ENCODE measurements around the gene COG1. TPM values are rescaled to one million over a fixed set of nuclear protein-coding genes. Genes with fewer than 3 reads are reported as not detected.

The COG1 gene
- total RNA-seq, 1 donor from 2014 or later, result 35.8 TPM

- Mint-ChIP-seq H3K27me3 (ENCODE audit: low read depth) (no peaks in the 10 kb centered on the region), H3K27ac (ENCODE audit: unreplicated experiment) (no peak overlapping the region), H3K4me1 (peaks cover 20% of the 10 kb centered on the region), H3K4me3 (no peak overlapping the region), H3K36me3 (ENCODE audit: low read depth) (no peaks in the 10 kb centered on the region), H3K9me3 (no peaks in the 10 kb centered on the region)
- DNase-seq (ENCODE audit: low read depth, low spot score), result no peak
- TF ChIP-seq CTCF (conservative IDR thresholded peaks at IDR 0.05), result no peak
Measured at GRCh38 chr17:73187203-73187769, 5.6 kb upstream of the COG1 start.

DNA sequence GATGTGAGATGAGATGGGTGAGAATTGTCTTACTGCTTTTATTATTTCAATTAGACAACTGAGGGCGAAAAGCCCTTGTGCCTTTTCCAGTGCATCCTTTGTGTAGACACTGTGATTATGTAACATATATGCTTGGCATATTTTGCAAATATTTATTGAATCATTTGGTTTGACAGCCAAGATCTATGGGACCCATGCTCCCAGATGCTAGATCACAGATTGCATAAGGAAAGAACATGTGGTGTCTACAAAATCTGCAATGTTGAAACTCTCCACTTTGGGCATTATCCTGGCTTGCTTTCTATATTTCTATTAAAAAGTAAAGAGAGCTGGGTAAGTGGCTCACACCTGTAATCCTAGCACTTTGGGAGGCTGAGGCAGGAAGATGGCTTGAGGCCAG is 4.8 kb upstream of the COG1 start:
- H3K4me1 Mint-ChIP-seq, result peaks cover 21% of the 10 kb centered on the region
- no peaks in the 10 kb centered on the region for H3K27me3 Mint-ChIP-seq (ENCODE audit: low read depth)
- H3K4me3 Mint-ChIP-seq, result no peak overlapping the region
- no peaks in the 10 kb centered on the region for H3K9me3 Mint-ChIP-seq
- no peak for TF ChIP-seq CTCF (conservative IDR thresholded peaks at IDR 0.05)
- no peak for DNase-seq (ENCODE audit: low read depth, low spot score)
- no peaks in the 10 kb centered on the region for H3K36me3 Mint-ChIP-seq (ENCODE audit: low read depth)
- H3K27ac Mint-ChIP-seq (ENCODE audit: unreplicated experiment), result no peak overlapping the region

DNA sequence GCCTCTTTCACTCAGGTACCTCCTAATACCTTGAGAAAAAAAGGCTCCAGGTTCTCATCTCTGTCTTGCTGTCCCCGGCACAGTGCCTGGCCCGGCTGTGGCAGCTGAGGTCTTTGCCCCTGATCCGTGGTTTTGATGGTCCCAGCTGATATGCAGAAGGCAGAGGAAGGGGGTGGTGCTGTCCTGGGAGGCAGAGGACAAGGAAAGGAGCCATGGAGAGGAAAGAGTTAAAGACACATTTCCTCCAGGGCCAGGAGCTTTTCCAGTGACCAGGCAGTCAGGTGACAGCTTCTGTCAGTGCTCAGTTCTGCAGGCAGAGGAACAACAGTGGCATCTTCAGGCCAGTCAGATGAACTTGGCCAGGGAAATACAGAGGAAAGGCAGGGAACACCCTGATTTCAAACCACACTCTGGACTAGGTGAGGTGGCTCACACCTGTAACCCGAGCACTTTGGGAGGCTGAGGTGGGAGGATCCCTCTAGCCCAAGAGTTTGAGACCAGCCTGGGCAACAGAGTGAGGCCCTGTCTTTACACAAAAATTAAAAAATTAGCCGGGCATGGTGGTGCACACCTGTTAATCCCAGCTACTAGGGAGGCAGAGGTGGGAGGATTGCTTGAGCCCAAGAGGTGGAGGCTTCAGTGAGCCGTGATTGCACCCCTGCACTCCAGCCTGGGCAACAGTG is 3.3 kb upstream of the COG1 start:
- peak overlapping the region; percentile 82 for H3K4me3 Mint-ChIP-seq

DNA sequence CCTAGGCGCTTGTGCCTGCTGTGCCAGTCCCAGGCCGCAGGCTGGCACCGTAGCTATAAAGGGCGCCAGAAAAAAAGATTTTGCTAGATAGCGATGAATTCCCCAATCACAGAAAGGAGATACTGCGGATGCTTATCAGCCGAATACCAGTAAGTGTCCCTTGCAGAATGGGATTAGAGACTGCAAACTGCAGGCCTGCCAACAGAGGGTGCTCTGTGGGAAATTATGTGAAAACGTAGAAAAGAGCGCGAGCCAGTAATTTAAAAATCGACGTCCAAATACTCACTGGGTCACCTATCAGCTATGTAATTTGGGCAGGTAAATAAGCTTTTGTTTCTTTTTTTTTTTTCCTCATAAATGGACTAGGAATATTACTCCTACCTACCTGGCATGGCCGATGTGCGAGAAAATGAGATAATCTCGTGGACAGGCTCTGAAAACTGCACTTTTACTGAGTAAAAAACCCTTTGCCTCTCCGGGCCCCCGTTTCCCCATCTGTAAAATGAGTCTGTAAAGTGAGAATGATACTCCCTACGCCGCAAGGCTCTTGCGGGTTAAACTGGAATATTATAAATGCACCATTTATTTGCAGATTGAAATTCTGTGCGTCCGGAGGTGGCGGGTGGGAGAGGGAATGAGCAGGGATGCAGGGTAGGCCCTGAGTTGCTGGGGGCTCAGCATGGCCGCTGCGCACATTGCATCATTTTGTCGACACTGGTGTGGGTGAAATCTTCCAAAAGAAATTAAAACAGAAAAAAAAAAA is 1.2 kb upstream of the COG1 start:
- peak; percentile 86 for TF ChIP-seq CTCF (conservative IDR thresholded peaks at IDR 0.05)
- Mint-ChIP-seq H3K27me3 (ENCODE audit: low read depth) (no peaks in the 10 kb centered on the region), H3K27ac (ENCODE audit: unreplicated experiment) (peak overlapping the region; percentile 12), H3K4me3 (peak overlapping the region; percentile 89), H3K36me3 (ENCODE audit: low read depth) (peaks cover 6% of the 10 kb centered on the region), H3K4me1 (peaks cover 35% of the 10 kb centered on the region), H3K9me3 (no peaks in the 10 kb centered on the region)
- DNase-seq (ENCODE audit: low read depth, low spot score), result peak; percentile 64

More for the DNA sequence above, 3.3 kb upstream of the COG1 start:
- DNase-seq (ENCODE audit: low read depth, low spot score), result peak; percentile 11
- Mint-ChIP-seq H3K27ac (ENCODE audit: unreplicated experiment) (no peak overlapping the region), H3K9me3 (no peaks in the 10 kb centered on the region), H3K36me3 (ENCODE audit: low read depth) (no peaks in the 10 kb centered on the region), H3K27me3 (ENCODE audit: low read depth) (no peaks in the 10 kb centered on the region), H3K4me1 (peaks cover 28% of the 10 kb centered on the region)
- TF ChIP-seq CTCF (conservative IDR thresholded peaks at IDR 0.05), result peak; percentile 70

- Mint-ChIP-seq H3K27ac (ENCODE audit: unreplicated experiment) (peak overlapping the region; percentile 98), H3K27me3 (ENCODE audit: low read depth) (no peaks in the 10 kb centered on the region), H3K9me3 (no peaks in the 10 kb centered on the region), H3K36me3 (ENCODE audit: low read depth) (peaks cover 12% of the 10 kb centered on the region), H3K4me1 (peaks cover 36% of the 10 kb centered on the region), H3K4me3 (peak overlapping the region; percentile 89)
- no peak for TF ChIP-seq CTCF (conservative IDR thresholded peaks at IDR 0.05)
- peak; percentile 61 for DNase-seq (ENCODE audit: low read depth, low spot score)
Measured at GRCh38 chr17:73192206-73192893, 505 bp upstream of the COG1 start.
